K562 (cell line): Measurements from ENCODE around the gene THAP9. TPM values are rescaled to one million over a fixed set of nuclear protein-coding genes. Genes with fewer than 3 reads are reported as not detected.

Source experiments
- ATAC-seq: fragments of 200-7000 bp; cut with Tn5 transposase; 3 replicates; pipeline ENCODE4 v1.9.1; 2020; ENCODE audit warnings: moderate library complexity
- BruUV-seq: library from RNA; stranded (reverse); fragments of 400-500 nt; replicated peaks from 2 replicates; lab custom pipeline; 2021; lab: Mats Ljungman, UMichigan
- CTCF ChIA-PET: fragments of 300-600 bp; formaldehyde crosslinking; extraction: SDS; loops from one replicate; lab custom pipeline; 2021; ENCODE audit warnings: low intra/inter-chr PET ratio; lab: Yijun Ruan, JAX
- POLR2A ChIA-PET: fragments of 300-600, 350-650 bp; sonication (Branson Sonifier 250); formaldehyde crosslinking; extraction: SDS; loops from one replicate; lab custom pipeline; 2021; ENCODE audit warnings: antibody characterized with exemption, inconsistent platforms; lab: Yijun Ruan, JAX
- DNase-seq, 4 experiments: peaks; one replicate each; pipeline versions ENCODE4 v3.0.0 to v3.0.0-alpha.2; 2011 to 2018; ENCODE audit warnings: low spot score in 3 of 4, mixed read lengths in 3 of 4; ENCODE audit errors: extremely low read depth in 1 of 4
- FAIRE-seq: peaks from 2 replicates; lab custom pipeline; 2011; peaks lifted over from hg19 to GRCh38; lab: Jason Lieb, UNC
- H2AFZ ChIP-seq: 2 replicates; pipeline ENCODE4 v1.6.0; 2011; ENCODE audit warnings: low read depth, low read length, control low read depth, inconsistent platforms
- H3K27ac ChIP-seq: fragments of 200-600 bp; 3 replicates; pipeline ENCODE4 v1.8.0; 2011; ENCODE audit warnings: low read depth, mild to moderate bottlenecking, control low read depth, inconsistent platforms, low read length, moderate library complexity, mixed read lengths; ENCODE audit errors: extremely low read depth
- H3K27me3 ChIP-seq, 2 experiments: fragments of 300-600 bp in 1 of 2; 2 replicates in 1 of 2; 3 replicates in 1 of 2; pipeline versions ENCODE4 v1.6.0 to v1.8.0; 2011; ENCODE audit warnings: inconsistent platforms in 2 of 2, low read length in 2 of 2, mild to moderate bottlenecking in 1 of 2, mixed read lengths in 1 of 2, moderate library complexity in 1 of 2; ENCODE audit not compliant: control insufficient read depth in 2 of 2, insufficient read depth in 2 of 2
- H3K36me3 ChIP-seq: fragments of 300-600 bp; 3 replicates; pipeline ENCODE4 v1.8.0; 2011; ENCODE audit warnings: mild to moderate bottlenecking, low read length, inconsistent platforms; ENCODE audit not compliant: control insufficient read depth, insufficient read depth
- H3K4me1 ChIP-seq, 2 experiments: fragments of 200-600 bp in 1 of 2; replicated peaks in 1 of 2; 2 replicates in 1 of 2; 3 replicates in 1 of 2; pipeline versions ENCODE4 v1.5.1 to v1.8.0; 2011; ENCODE audit warnings: inconsistent platforms in 2 of 2, low read length in 2 of 2, mild to moderate bottlenecking in 1 of 2, mixed read lengths in 1 of 2, moderate library complexity in 1 of 2; ENCODE audit not compliant: control insufficient read depth in 2 of 2, insufficient read depth in 2 of 2
- H3K4me2 ChIP-seq: 2 replicates; pipeline ENCODE4 v1.6.1; 2011; ENCODE audit warnings: low read length, control low read depth, inconsistent platforms, mixed read lengths; ENCODE audit not compliant: insufficient read depth
- H3K4me3 ChIP-seq: fragments of 200-600 bp; sonication (generic), shearing (Covaris generic); 2 replicates; pipeline ENCODE4 v1.5.1; 2016; ENCODE audit warnings: control low read depth, inconsistent platforms
- H3K79me2 ChIP-seq: fragments of 200-600 bp; 3 replicates; pipeline ENCODE4 v1.8.0; 2011; ENCODE audit warnings: low read length, inconsistent platforms; ENCODE audit not compliant: control insufficient read depth, insufficient read depth
- H3K9ac ChIP-seq, 2 experiments: 2 replicates each; pipeline versions ENCODE4 v1.6.0 to v1.6.1; 2011; ENCODE audit warnings: low read depth in 2 of 2, low read length in 2 of 2, control low read depth in 1 of 2, inconsistent platforms in 1 of 2, mild to moderate bottlenecking in 1 of 2, mixed read lengths in 1 of 2; ENCODE audit not compliant: insufficient read depth in 1 of 2
- H3K9me1 ChIP-seq: one replicate; pipeline ENCODE4 v1.6.0; 2011; ENCODE audit warnings: inconsistent platforms, mild to moderate bottlenecking, low read length, moderate library complexity; ENCODE audit not compliant: control insufficient read depth, insufficient read depth
- H3K9me3 ChIP-seq: replicated peaks from 2 replicates; pipeline ENCODE4 v1.5.1; 2011; ENCODE audit warnings: low read depth, low read length, inconsistent platforms; ENCODE audit not compliant: control insufficient read depth, insufficient read depth
- H4K20me1 ChIP-seq: replicated peaks from 2 replicates; pipeline ENCODE4 v1.6.1; 2011; ENCODE audit warnings: low read length, inconsistent platforms, mixed read lengths; ENCODE audit not compliant: control insufficient read depth, insufficient read depth
- CHD7 ChIP-seq: fragments of 200-600 bp; sonication (generic); IDR thresholded peaks from one replicate; pipeline ENCODE4 v1.6.1; 2012; ENCODE audit warnings: mild to moderate bottlenecking, low read depth, low read length, inconsistent platforms
- HSF4 ChIP-seq: fragments of 250-450 bp; sonication (Bioruptor Pico); IDR thresholded peaks from 2 replicates; pipeline ENCODE4 v2.1.2; 2022; ENCODE audit warnings: mild to moderate bottlenecking, moderate library complexity, borderline replicate concordance
- KAT2B ChIP-seq: IDR thresholded peaks from one replicate; pipeline ENCODE4 v1.6.1; 2012; ENCODE audit warnings: low read depth, mild to moderate bottlenecking, control low read depth, inconsistent platforms, low read length, moderate library complexity
- MTA3 ChIP-seq: fragments of 450-650 bp; formaldehyde crosslinking; IDR thresholded peaks from 2 replicates; pipeline ENCODE4 v1.6.1; 2017; ENCODE audit warnings: mild to moderate bottlenecking, borderline replicate concordance
- NFE2 ChIP-seq: IDR thresholded peaks from 2 replicates; pipeline ENCODE4 v1.6.1; 2014; ENCODE audit warnings: antibody characterized with exemption, low read depth
- SPI1 ChIP-seq: IDR thresholded peaks from 2 replicates; pipeline ENCODE4 v1.6.1; 2011; ENCODE audit warnings: low read depth, low read length, control low read depth, borderline replicate concordance
- SUPT5H ChIP-seq: fragments of 450-650 bp; IDR thresholded peaks from 2 replicates; pipeline ENCODE4 v1.6.1; 2016
- ZNF512 ChIP-seq: IDR thresholded peaks from 2 replicates; pipeline ENCODE4 v1.6.1; 2016; ENCODE audit warnings: missing genetic modification characterization, missing compliant biosample characterization
- WGBS: fragments of 100-300 bp; shearing (Covaris generic); methylation state at CpG from one replicate; pipeline ENCODE4 v1.1.6; 2016; ENCODE audit warnings: low coverage, mixed read lengths; ENCODE audit not compliant: insufficient coverage; ENCODE audit errors: missing lambda C conversion rate; 5-methylcytosine and 5-hydroxymethylcytosine counted together
- in situ Hi-C: fragments of 300-500 bp; cut with MboI; formaldehyde crosslinking; loops from 4 replicates; pipeline ENCODE4 v1.15.0; 2018; ENCODE audit warnings: inconsistent platforms, mixed read lengths
- intact Hi-C: fragments of 100-400 bp; cut with micrococcal nuclease; formaldehyde crosslinking; loops from 2 replicates; pipeline ENCODE4 v1.14.2; 2022
- polyA plus RNA-seq, 8 experiments: library from polyadenylated mRNA; depleted of rRNA in 4 of 8; stranded (reverse) in 5 of 8; unstranded in 3 of 8; fragments of >200 nt; fragmentation: Nextera tagmentation in 2 of 8; fragmentation: Illumina TruSeq in 1 of 8; extraction: Ambion mirVana in 2 of 8; extraction: Trizol in 1 of 8; gene quantifications; 2 replicates each; pipeline versions ENCODE4 v1.2.1 to v1.2.3, GENCODE V29; 2011 to 2014; ENCODE audit warnings: inconsistent platforms in 1 of 8, missing spikeins in 1 of 8
- total RNA-seq, 7 experiments: library from RNA; depleted of rRNA in 6 of 7; stranded (reverse); fragments of >200 nt in 6 of 7; fragmentation: Illumina TruSeq in 2 of 7; extraction: Trizol in 2 of 7; gene quantifications; 2 replicates each; pipeline versions ENCODE4 v1.2.1 to v1.2.3, GENCODE V29; 2011 to 2021; ENCODE audit warnings: low replicate concordance in 1 of 7

THAP9 gene
- total and polyA plus RNA-seq, 9 of the 15 experiments (the other 6 are each of a cell fraction or from before 2014, with no cell fraction given) = 3.4 to 7.0 (median 5.4) TPM

GRCh38 chr4:82901183-82901718 lies 716 bp downstream of the THAP9 start:
- H3K27me3 ChIP-seq = no peaks in the 10 kb centered on the region
- H3K4me1 ChIP-seq = peaks cover 5 to 14% of the 10 kb centered on the region in 2 experiments; a peak in 4 of 5 replicates
- peak in 1 of 4 experiments; percentile 17 for DNase-seq
- peaks cover 7% of the 10 kb centered on the region; the same call in 1 of the 2 replicates for H4K20me1 ChIP-seq
- intact Hi-C loops (loop anchor here (2.0 to 5.0 kb wide), 4 partner anchors 112 to 529 kb away; partner anchors contain the start of genes COPS4, COQ2 and HNRNPD), in situ Hi-C loops (no loop called here)
- WGBS = 0% methylated on average over 8 of the region's 8 CpGs
- peak overlapping the region; percentile 86 to 99 for H3K9ac ChIP-seq
- ChIA-PET CTCF (no interaction called here), POLR2A (interaction anchor here (0.6 to 3.1 kb wide), 20 partner anchors 7 to 159 kb away, joined by 3 to 39 read pairs (median 4); partner anchors contain the start of genes LIN54 and SEC31A)
- H3K36me3 ChIP-seq = peaks cover 29% of the 10 kb centered on the region
- no peaks in the 10 kb centered on the region for H3K9me3 ChIP-seq
- peak overlapping the region; percentile 92 for H2AFZ ChIP-seq
- H3K9me1 ChIP-seq = no peaks in the 10 kb centered on the region
- H3K79me2 ChIP-seq = peaks cover 64% of the 10 kb centered on the region
- BruUV-seq = TSS peak; percentile 74
- H3K27ac ChIP-seq = peak overlapping the region; percentile 100
- H3K4me3 ChIP-seq = peak overlapping the region; percentile 75
- ATAC-seq = no peak
- FAIRE-seq = no peak
- H3K4me2 ChIP-seq = peak overlapping the region; percentile 100
- TF ChIP-seq CHD7 = no peak
- no peak for TF ChIP-seq KAT2B
- TF ChIP-seq NFE2 = 0 out of 2 replicates have a peak, but pooled peaks have one; percentile 3
- peak; percentile 40; the same call in 1 of the 2 replicates for TF ChIP-seq ZNF512 (tag)
- no peak for TF ChIP-seq MTA3
- TF ChIP-seq HSF4 = no peak
- peak; percentile 65 for TF ChIP-seq SUPT5H
- TF ChIP-seq SPI1 = no peak
